Tibial nerve (tissue), 4 donors: Measurements from ENCODE around the gene IFFO2. TPM values are rescaled to one million over a fixed set of nuclear protein-coding genes. Genes with fewer than 3 reads are reported as not detected.

Experiments used
- DNase-seq, 2 donors: peaks; one replicate each; pipeline ENCODE4 v3.0.0-alpha.2; 2019; ENCODE audit warnings: low spot score in 2 of 2
- H3K27ac ChIP-seq, 4 donors: fragments of 200-600 bp; sonication (generic) in 3 of 4; one replicate each; pipeline ENCODE4 v1.5.1; 2017 to 2019; ENCODE audit warnings: mild to moderate bottlenecking in 1 of 4
- H3K27me3 ChIP-seq, 2 donors: fragments of 200-600 bp; sonication (generic) in 1 of 2; one replicate each; pipeline versions ENCODE4 v1.5.1 to v1.6.0; 2017 to 2019
- H3K36me3 ChIP-seq, 3 donors: fragments of 200-600 bp; sonication (generic); one replicate each; pipeline ENCODE4 v1.5.1; 2018 to 2019
- H3K4me1 ChIP-seq, 4 donors: fragments of 200-600 bp; sonication (generic) in 3 of 4; one replicate each; pipeline ENCODE4 v1.5.1; 2017 to 2019
- H3K4me3 ChIP-seq, 4 donors: fragments of 200-600 bp; sonication (generic) in 3 of 4; one replicate each; pipeline ENCODE4 v1.5.1; 2017 to 2019; ENCODE audit warnings: mild to moderate bottlenecking in 1 of 4, moderate library complexity in 1 of 4
- H3K9me3 ChIP-seq, 4 donors: fragments of 200-600 bp; sonication (generic) in 3 of 4; one replicate each; pipeline ENCODE4 v1.5.1; 2017 to 2019
- EP300 ChIP-seq, 2 donors: sonication (generic); formaldehyde crosslinking; IDR thresholded peaks; one replicate each; pipeline ENCODE4 v1.6.1; 2017; ENCODE audit warnings: antibody characterized with exemption in 2 of 2, mild to moderate bottlenecking in 1 of 2
- POLR2A ChIP-seq, 2 donors: fragments of 450-650 bp; IDR thresholded peaks; one replicate each; pipeline ENCODE4 v1.6.1; 2017; ENCODE audit warnings: antibody characterized with exemption in 2 of 2, mild to moderate bottlenecking in 2 of 2, moderate library complexity in 2 of 2
- WGBS, 2 donors: methylation state at CpG; one replicate each; pipeline ENCODE4 v1.1.5; 2018; 5-methylcytosine and 5-hydroxymethylcytosine counted together
- total RNA-seq, 4 donors: library from RNA; depleted of rRNA; stranded (reverse); fragments of >200 nt; gene quantifications; one replicate each; pipeline ENCODE4 v1.1.0, GENCODE V29; 2016
- TF ChIP-seq, protein P1 (sequence below), 5 experiments: fragments of 200-600 bp in 3 of 5; fragments of 450-650 bp in 2 of 5; sonication (generic) in 3 of 5; IDR thresholded peaks; one replicate each; pipeline ENCODE4 v1.5.1; 2016 to 2019; ENCODE audit warnings: antibody characterized with exemption in 5 of 5, mild to moderate bottlenecking in 3 of 5, moderate library complexity in 2 of 5

IFFO2 gene
- total RNA-seq, 4 donors from 2014 or later: 3.6 to 19.2 (median 9.2) TPM

DNA sequence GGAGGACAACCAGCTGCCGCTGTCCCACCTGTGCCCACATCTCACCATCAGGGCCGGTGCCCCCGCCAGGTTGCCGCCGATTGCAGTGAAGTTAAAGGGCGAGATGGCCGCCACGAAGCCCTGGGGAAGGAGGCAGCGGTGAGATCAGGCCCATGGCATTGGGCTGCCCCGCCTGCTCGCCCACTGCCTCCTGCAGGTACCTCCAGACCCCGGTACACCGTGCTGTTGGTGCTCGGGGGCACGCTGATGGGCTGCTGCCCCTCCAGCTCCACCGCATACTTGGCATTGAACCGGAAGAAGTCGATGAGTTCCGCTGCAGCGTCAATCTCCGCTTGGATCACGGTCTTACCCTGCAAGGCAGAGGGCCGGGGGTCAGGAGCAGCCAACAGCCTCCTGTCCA lies 73.4 kb downstream of the IFFO2 start:
- no peaks in the 10 kb centered on the region for H3K27me3 ChIP-seq
- 92 to 98% methylated on average over 14 to 23 of the region's 23 CpGs for WGBS, 2 donors
- TF ChIP-seq, protein P1, sequence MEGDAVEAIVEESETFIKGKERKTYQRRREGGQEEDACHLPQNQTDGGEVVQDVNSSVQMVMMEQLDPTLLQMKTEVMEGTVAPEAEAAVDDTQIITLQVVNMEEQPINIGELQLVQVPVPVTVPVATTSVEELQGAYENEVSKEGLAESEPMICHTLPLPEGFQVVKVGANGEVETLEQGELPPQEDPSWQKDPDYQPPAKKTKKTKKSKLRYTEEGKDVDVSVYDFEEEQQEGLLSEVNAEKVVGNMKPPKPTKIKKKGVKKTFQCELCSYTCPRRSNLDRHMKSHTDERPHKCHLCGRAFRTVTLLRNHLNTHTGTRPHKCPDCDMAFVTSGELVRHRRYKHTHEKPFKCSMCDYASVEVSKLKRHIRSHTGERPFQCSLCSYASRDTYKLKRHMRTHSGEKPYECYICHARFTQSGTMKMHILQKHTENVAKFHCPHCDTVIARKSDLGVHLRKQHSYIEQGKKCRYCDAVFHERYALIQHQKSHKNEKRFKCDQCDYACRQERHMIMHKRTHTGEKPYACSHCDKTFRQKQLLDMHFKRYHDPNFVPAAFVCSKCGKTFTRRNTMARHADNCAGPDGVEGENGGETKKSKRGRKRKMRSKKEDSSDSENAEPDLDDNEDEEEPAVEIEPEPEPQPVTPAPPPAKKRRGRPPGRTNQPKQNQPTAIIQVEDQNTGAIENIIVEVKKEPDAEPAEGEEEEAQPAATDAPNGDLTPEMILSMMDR (IDR thresholded peaks at IDR 0.05): no peak
- TF ChIP-seq EP300 (IDR thresholded peaks at IDR 0.05): no peak
- no peak for TF ChIP-seq POLR2A (IDR thresholded peaks at IDR 0.05)
- DNase-seq: no peak
- no peaks in the 10 kb centered on the region for H3K9me3 ChIP-seq
- H3K4me1 ChIP-seq: no peaks in the 10 kb centered on the region
- no peak overlapping the region for H3K27ac ChIP-seq
- H3K36me3 ChIP-seq: peaks cover 0 to 90% (median 0%) of the 10 kb centered on the region in 3 donors
- no peak overlapping the region for H3K4me3 ChIP-seq

GRCh38 chr1:18882486-18882885 lies 74.0 kb downstream of the IFFO2 start:
- Histone ChIP-seq H3K27me3 (no peaks in the 10 kb centered on the region), H3K36me3 (peaks cover 0 to 89% (median 0%) of the 10 kb centered on the region in 3 donors), H3K27ac (no peak overlapping the region), H3K9me3 (no peaks in the 10 kb centered on the region), H3K4me1 (no peaks in the 10 kb centered on the region), H3K4me3 (no peak overlapping the region)
- no peak for TF ChIP-seq EP300 (IDR thresholded peaks at IDR 0.05)
- no peak for TF ChIP-seq POLR2A (IDR thresholded peaks at IDR 0.05)
- TF ChIP-seq, protein P1 (IDR thresholded peaks at IDR 0.05): no peak
- WGBS, 2 donors: 73 to 86% methylated on average over 8 of the region's 8 CpGs
- no peak for DNase-seq

- 89 to 91% methylated on average over 21 to 24 of the region's 24 CpGs for WGBS, 2 donors
- Histone ChIP-seq H3K27ac (no peak overlapping the region), H3K4me3 (no peak overlapping the region), H3K4me1 (no peaks in the 10 kb centered on the region), H3K9me3 (no peaks in the 10 kb centered on the region), H3K36me3 (peaks cover 0 to 89% (median 0%) of the 10 kb centered on the region in 3 donors), H3K27me3 (no peaks in the 10 kb centered on the region)
- DNase-seq: no peak
- TF ChIP-seq EP300 (IDR thresholded peaks at IDR 0.05): no peak
- TF ChIP-seq, protein P1 (IDR thresholded peaks at IDR 0.05): no peak
- TF ChIP-seq POLR2A (IDR thresholded peaks at IDR 0.05): no peak
Observed at GRCh38 chr1:18881642-18882431, 74.6 kb downstream of the IFFO2 start.

- Histone ChIP-seq H3K27ac (no peak overlapping the region), H3K9me3 (no peaks in the 10 kb centered on the region), H3K36me3 (peaks cover 0 to 89% (median 0%) of the 10 kb centered on the region in 3 donors), H3K4me3 (no peak overlapping the region), H3K27me3 (no peaks in the 10 kb centered on the region), H3K4me1 (no peaks in the 10 kb centered on the region)
- DNase-seq: no peak
- 98% methylated on average over 2 of the region's 2 CpGs for WGBS, 2 donors
- no peak for TF ChIP-seq POLR2A (IDR thresholded peaks at IDR 0.05)
- no peak for TF ChIP-seq EP300 (IDR thresholded peaks at IDR 0.05)
- TF ChIP-seq, protein P1 (IDR thresholded peaks at IDR 0.05): no peak
Observed at GRCh38 chr1:18881164-18881563, 75.3 kb downstream of the IFFO2 start.

DNA sequence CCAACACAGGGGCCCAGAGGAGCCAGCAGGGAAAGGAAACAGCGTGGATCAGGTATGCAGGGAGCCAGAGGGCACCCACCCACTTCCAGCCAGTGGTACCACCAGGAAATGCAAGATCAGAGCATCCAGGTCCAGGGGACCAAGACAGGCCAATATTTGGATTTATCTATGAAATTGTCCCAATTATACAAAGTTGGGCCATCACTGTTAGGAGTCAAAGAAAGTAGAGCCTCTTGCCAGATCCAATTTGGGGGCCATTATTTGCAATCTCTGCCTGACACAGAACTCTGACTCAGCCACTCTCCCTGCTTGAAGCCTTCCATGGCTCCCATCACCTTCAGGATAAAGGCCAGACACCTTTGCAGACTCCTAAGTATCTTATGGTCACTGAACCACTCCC lies 75.9 kb downstream of the IFFO2 start:
- Histone ChIP-seq H3K4me3 (no peak overlapping the region), H3K27me3 (no peaks in the 10 kb centered on the region), H3K4me1 (no peaks in the 10 kb centered on the region), H3K27ac (no peak overlapping the region), H3K9me3 (no peaks in the 10 kb centered on the region), H3K36me3 (peaks cover 0 to 88% (median 0%) of the 10 kb centered on the region in 3 donors)
- WGBS, 2 donors: 88 to 100% methylated on average over 1 of the region's 1 CpG
- TF ChIP-seq, protein P1 (IDR thresholded peaks at IDR 0.05): no peak
- TF ChIP-seq EP300 (IDR thresholded peaks at IDR 0.05): no peak
- TF ChIP-seq POLR2A (IDR thresholded peaks at IDR 0.05): no peak
- DNase-seq: no peak
